ENCODE results near the gene ZNF791.

GRCh38 chr19:12641456-12641855, 30.7 kb downstream of the ZNF791 start:
- TF ChIP-seq REST (IDR thresholded peaks at IDR 0.05; ENCODE audit: borderline replicate concordance) = no peak
- no peak for TF ChIP-seq CTCF (IDR thresholded peaks at IDR 0.05; ENCODE audit: poor library complexity, severe bottlenecking)
- no peak for TF ChIP-seq TAF1 (IDR thresholded peaks at IDR 0.05; ENCODE audit: low read depth)

Data from neural cell (in vitro differentiated cells).